Psoas muscle (tissue), 8 donors: ENCODE data around the gene CRYBB2. TPM values are rescaled to one million over a fixed set of nuclear protein-coding genes. Genes with fewer than 3 reads are reported as not detected.
"Not testable (repeated sequence)": the region's sequence is repeated elsewhere in the genome, so short reads cannot be mapped to it uniquely, and the experiment has no call there.

Source experiments
- ATAC-seq, 4 donors: fragments of 200-7000 bp; cut with Tn5 transposase; one replicate each; pipeline ENCODE4 v1.9.1; 2020; ENCODE audit warnings: moderate library complexity in 3 of 4, mild to moderate bottlenecking in 2 of 4
- DNase-seq, 2 donors: peaks; one replicate each; pipeline ENCODE4 v3.0.0-alpha.2; 2020
- H3K27ac ChIP-seq: fragments of 200-600 bp; one replicate; pipeline ENCODE4 v1.8.0; 2022
- H3K27me3 ChIP-seq, 3 donors: fragments of 200-600 bp in 1 of 3; one replicate each; pipeline versions ENCODE4 v1.6.1 to v1.8.0; 2013 to 2022; ENCODE audit warnings: low read length in 2 of 3, mild to moderate bottlenecking in 2 of 3, moderate library complexity in 1 of 3; ENCODE audit not compliant: insufficient read depth in 3 of 3
- H3K36me3 ChIP-seq, 2 donors: fragments of 200-600 bp in 1 of 2; one replicate each; pipeline versions ENCODE4 v1.6.1 to v1.8.0; 2013 to 2022; ENCODE audit warnings: low read depth in 1 of 2, mild to moderate bottlenecking in 1 of 2, moderate library complexity in 1 of 2; ENCODE audit not compliant: insufficient read depth in 1 of 2
- H3K4me1 ChIP-seq: fragments of 200-600 bp; one replicate; pipeline ENCODE4 v1.8.0; 2022
- H3K4me3 ChIP-seq: fragments of 200-600 bp; one replicate; pipeline ENCODE4 v1.8.0; 2022; ENCODE audit warnings: mild to moderate bottlenecking
- H3K9me3 ChIP-seq: fragments of 200-600 bp; one replicate; pipeline ENCODE4 v1.8.0; 2022
- WGBS, 3 donors: extraction: QIAGEN DNeasy Blood & Tissue Kit; methylation state at CpG; one replicate each; pipeline versions ENCODE4 v1.1.6 to v1.1.7; 2013; 5-methylcytosine and 5-hydroxymethylcytosine counted together
- intact Hi-C, 2 donors: fragments of 100-400 bp; cut with DNase I; formaldehyde crosslinking; loops; one replicate each; pipeline versions ENCODE4 v1.11.0 to v1.14.2; 2022
- polyA plus RNA-seq, 3 donors: library from polyadenylated mRNA; stranded (reverse); fragments of 200-250 nt; gene quantifications; one replicate each; pipeline ENCODE4 v1.2.3, GENCODE V29; 2013
- total RNA-seq, 4 donors: library from RNA; stranded (reverse); fragmentation: NEBNext Ultra II Directional in 2 of 4; extraction: Animal tissue kit (Norgen Biotek cat#: 25700) in 2 of 4; gene quantifications; one replicate each; pipeline versions ENCODE4 v1.2.1 to v1.2.4, GENCODE V29; 2021 to 2023
- TF ChIP-seq, protein P1 (sequence below): fragments of 200-600 bp; IDR thresholded peaks from one replicate; pipeline ENCODE4 v1.8.0; 2022; ENCODE audit warnings: antibody characterized with exemption
- donor health status: healthy with polysubstance abuse.
- donor health status: DM: no; HTN: no; CAD: no; lungs with moderate emphysema.
- donor health status: Bipolar disorder and iron deficiency.
- donor health status: healthy.
- donor health status: DM: yes; HTN: yes; CAD: no.
- donor health status: DM: no; HTN: no; CAD: no.
- donor health status: DM: no; HTN: no; CAD: no.
- donor health status: DM: yes; HTN: yes; CAD: no.

The CRYBB2 gene
- total and polyA plus RNA-seq, 7 donors, result 0.04 TPM; not detected in 6

DNA sequence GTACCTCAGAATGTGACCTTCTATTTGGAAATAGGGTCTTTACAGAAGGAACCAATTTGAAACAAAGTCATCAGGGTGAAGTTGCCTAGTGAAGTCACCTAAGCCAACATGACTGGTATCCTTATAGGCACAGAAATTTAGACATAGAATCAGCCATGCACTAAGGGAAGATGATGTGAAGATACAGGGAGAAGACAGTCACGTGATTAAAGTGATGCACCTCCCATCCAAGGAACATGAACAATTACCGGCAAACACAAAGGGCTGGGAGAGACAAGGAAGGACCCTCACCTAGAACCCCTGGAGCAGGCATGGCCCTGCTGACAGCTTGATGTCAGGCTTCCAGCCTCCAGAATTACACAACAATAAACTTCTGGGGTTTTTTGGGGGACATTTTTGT is 3.2 kb upstream of the CRYBB2 start:
- DNase-seq (no peak), ATAC-seq (no peak)
- no peaks in the 10 kb centered on the region for H3K9me3 ChIP-seq
- no peak overlapping the region for H3K27ac ChIP-seq
- 56 to 69% (median 68%) methylated on average over 2 of the region's 2 CpGs for WGBS, 3 donors
- intact Hi-C loops, result no loop called here
- TF ChIP-seq, protein P1, sequence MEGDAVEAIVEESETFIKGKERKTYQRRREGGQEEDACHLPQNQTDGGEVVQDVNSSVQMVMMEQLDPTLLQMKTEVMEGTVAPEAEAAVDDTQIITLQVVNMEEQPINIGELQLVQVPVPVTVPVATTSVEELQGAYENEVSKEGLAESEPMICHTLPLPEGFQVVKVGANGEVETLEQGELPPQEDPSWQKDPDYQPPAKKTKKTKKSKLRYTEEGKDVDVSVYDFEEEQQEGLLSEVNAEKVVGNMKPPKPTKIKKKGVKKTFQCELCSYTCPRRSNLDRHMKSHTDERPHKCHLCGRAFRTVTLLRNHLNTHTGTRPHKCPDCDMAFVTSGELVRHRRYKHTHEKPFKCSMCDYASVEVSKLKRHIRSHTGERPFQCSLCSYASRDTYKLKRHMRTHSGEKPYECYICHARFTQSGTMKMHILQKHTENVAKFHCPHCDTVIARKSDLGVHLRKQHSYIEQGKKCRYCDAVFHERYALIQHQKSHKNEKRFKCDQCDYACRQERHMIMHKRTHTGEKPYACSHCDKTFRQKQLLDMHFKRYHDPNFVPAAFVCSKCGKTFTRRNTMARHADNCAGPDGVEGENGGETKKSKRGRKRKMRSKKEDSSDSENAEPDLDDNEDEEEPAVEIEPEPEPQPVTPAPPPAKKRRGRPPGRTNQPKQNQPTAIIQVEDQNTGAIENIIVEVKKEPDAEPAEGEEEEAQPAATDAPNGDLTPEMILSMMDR, result no peak
- H3K36me3 ChIP-seq, result no peaks in the 10 kb centered on the region
- H3K27me3 ChIP-seq, result peaks cover 0 to 10% (median 0%) of the 10 kb centered on the region in 3 donors
- H3K4me3 ChIP-seq, result no peak overlapping the region
- H3K4me1 ChIP-seq, result no peaks in the 10 kb centered on the region

DNA sequence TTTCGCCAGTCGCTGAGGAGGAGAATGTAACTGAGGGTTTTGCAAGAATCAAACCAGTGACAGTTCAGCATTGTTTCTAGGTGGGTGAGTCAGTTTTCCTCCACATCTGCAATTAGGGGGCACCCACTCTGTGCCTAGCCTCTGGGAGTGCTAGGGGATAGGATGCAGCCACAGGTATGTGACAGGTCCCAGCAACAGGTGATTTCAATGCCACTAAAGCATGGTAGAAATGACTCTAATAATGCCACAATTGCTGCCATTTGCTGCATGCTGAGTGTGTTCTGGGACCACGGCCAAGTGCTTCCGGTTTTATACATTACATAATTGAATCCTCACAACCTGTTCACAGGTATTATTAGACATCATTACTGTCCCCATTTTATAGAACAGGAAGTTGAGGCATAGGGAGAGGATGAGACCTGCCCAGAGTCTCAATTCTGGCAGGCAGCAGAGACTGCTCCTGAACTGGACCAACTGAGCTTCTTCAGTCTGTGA is 556 bp downstream of the CRYBB2 start:
- H3K4me3 ChIP-seq, result no peak overlapping the region
- peaks cover 0 to 30% (median 2%) of the 10 kb centered on the region in 3 donors for H3K27me3 ChIP-seq

GRCh38 chr22:25221790-25222189 is 2.4 kb downstream of the CRYBB2 start:
- Histone ChIP-seq H3K4me3 (no peak overlapping the region), H3K36me3 (no peaks in the 10 kb centered on the region), H3K9me3 (no peaks in the 10 kb centered on the region), H3K27ac (no peak overlapping the region), H3K4me1 (no peaks in the 10 kb centered on the region), H3K27me3 (peaks cover 0 to 38% (median 2%) of the 10 kb centered on the region in 3 donors)
- intact Hi-C loops, result no loop called here
- ATAC-seq, result no peak
- no peak for DNase-seq
- TF ChIP-seq, protein P1, result no peak
- WGBS, 3 donors, result 66 to 69% (median 67%) methylated on average over 8 of the region's 8 CpGs

More for the DNA sequence above, 556 bp downstream of the CRYBB2 start:
- intact Hi-C loops, result no loop called here
- DNase-seq (no peak), ATAC-seq (no peak)
- TF ChIP-seq, protein P1, result no peak
- H3K4me1 ChIP-seq, result no peaks in the 10 kb centered on the region
- no peak overlapping the region for H3K27ac ChIP-seq
- H3K36me3 ChIP-seq, result no peaks in the 10 kb centered on the region
- 59 to 67% (median 64%) methylated on average over 4 of the region's 4 CpGs for WGBS, 3 donors
- no peaks in the 10 kb centered on the region for H3K9me3 ChIP-seq

- no peak for DNase-seq
- Histone ChIP-seq H3K4me3 (no peak overlapping the region), H3K27ac (no peak overlapping the region), H3K4me1 (no peaks in the 10 kb centered on the region), H3K27me3 (peaks cover 0 to 38% (median 2%) of the 10 kb centered on the region in 3 donors), H3K36me3 (no peaks in the 10 kb centered on the region), H3K9me3 (no peaks in the 10 kb centered on the region)
- no peak for ATAC-seq
- TF ChIP-seq, protein P1, result no peak
- intact Hi-C loops, result no loop called here
- WGBS, 3 donors, result 66 to 76% (median 73%) methylated on average over 12 of the region's 12 CpGs
Measured at GRCh38 chr22:25223269-25223850, 3.9 kb downstream of the CRYBB2 start.

DNA sequence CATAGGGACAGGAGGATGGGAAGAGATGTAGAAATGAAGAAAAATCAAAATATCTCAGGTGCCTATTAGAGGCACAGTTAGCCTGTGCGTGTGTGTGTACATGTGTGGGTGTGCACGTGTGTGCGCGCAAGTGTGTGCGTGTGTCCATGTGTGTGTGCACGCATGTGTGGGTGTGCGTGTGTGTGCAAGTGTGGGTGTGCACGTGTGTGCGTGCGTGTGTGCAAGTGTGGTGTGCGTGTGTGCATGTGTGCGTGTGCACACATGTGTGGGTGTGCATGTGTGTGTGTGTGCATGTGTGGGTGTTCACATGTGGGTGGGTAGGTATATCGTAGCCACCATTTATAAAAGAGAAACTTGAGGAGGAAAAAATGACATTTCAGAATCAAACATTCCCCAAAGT is 9.4 kb downstream of the CRYBB2 start:
- no peak for DNase-seq
- 80 to 95% (median 89%) methylated on average over 13 of the region's 13 CpGs for WGBS, 3 donors
- TF ChIP-seq, protein P1, result no peak

GRCh38 chr22:25230760-25231159 is 11.3 kb downstream of the CRYBB2 start:
- 81 to 83% (median 82%) methylated on average over 2 of the region's 2 CpGs for WGBS, 3 donors
- H3K9me3 ChIP-seq, H3K4me1 ChIP-seq, H3K36me3 ChIP-seq, ATAC-seq, intact Hi-C loops, H3K4me3 ChIP-seq, H3K27ac ChIP-seq, DNase-seq: not testable (repeated sequence)
- peaks cover 0 to 23% (median 0%) of the 10 kb centered on the region in 3 donors for H3K27me3 ChIP-seq

More for the DNA sequence above, 9.4 kb downstream of the CRYBB2 start:
- H3K27me3 ChIP-seq, result peaks cover 0 to 29% (median 0%) of the 10 kb centered on the region in 3 donors
- H3K4me1 ChIP-seq, result no peaks in the 10 kb centered on the region
- no peaks in the 10 kb centered on the region for H3K9me3 ChIP-seq
- ATAC-seq, result no peak
- no peak overlapping the region for H3K4me3 ChIP-seq
- no peak overlapping the region for H3K27ac ChIP-seq
- no peaks in the 10 kb centered on the region for H3K36me3 ChIP-seq
- intact Hi-C loops, result no loop called here
